Neural cell (in vitro differentiated cells): ENCODE measurements around the gene DISP2. TPM values are rescaled to one million over a fixed set of nuclear protein-coding genes. Genes with fewer than 3 reads are reported as not detected.

ENCODE experiments used
- H2AFZ ChIP-seq: fragments of 200-600, 300-800 bp; sonication (generic), shearing (Covaris generic); 2 replicates; pipeline ENCODE4 v1.6.0; 2014; ENCODE audit warnings: low read depth, mild to moderate bottlenecking, antibody characterized with exemption, low read length, moderate library complexity
- H3F3A ChIP-seq: fragments of 200-600 bp; shearing (Covaris generic); 2 replicates; pipeline ENCODE4 v1.6.1; 2016; ENCODE audit warnings: mild to moderate bottlenecking, moderate library complexity, mixed read lengths, antibody characterized with exemption, low read length; ENCODE audit not compliant: insufficient read depth, poor library complexity, severe bottlenecking
- H3K27ac ChIP-seq: fragments of 200-600, 300-800 bp; sonication (generic), shearing (Covaris generic); 2 replicates; pipeline ENCODE4 v1.5.1; 2014; ENCODE audit warnings: mild to moderate bottlenecking, low read length, moderate library complexity
- H3K27me3 ChIP-seq: fragments of 300-800, 200-600 bp; sonication (generic), shearing (Covaris generic); 2 replicates; pipeline ENCODE4 v1.6.0; 2014; ENCODE audit warnings: mild to moderate bottlenecking, low read depth, low read length, moderate library complexity; ENCODE audit not compliant: insufficient read depth
- H3K36me3 ChIP-seq: fragments of 300-800, 200-600 bp; sonication (generic), shearing (Covaris generic); 2 replicates; pipeline ENCODE4 v1.5.1; 2014; ENCODE audit warnings: mild to moderate bottlenecking, antibody characterized with exemption, low read length, moderate library complexity; ENCODE audit not compliant: insufficient read depth
- H3K4me2 ChIP-seq: fragments of 300-800, 200-600 bp; sonication (generic), shearing (Covaris generic); 2 replicates; pipeline ENCODE4 v1.6.0; 2014; ENCODE audit warnings: mild to moderate bottlenecking, low read length
- H3K4me3 ChIP-seq: fragments of 300-800, 200-600 bp; sonication (generic), shearing (Covaris generic); 2 replicates; pipeline ENCODE4 v1.5.1; 2014; ENCODE audit warnings: mild to moderate bottlenecking, low read length, moderate library complexity
- H3K79me2 ChIP-seq: fragments of 200-600 bp; shearing (Covaris generic); replicated peaks from 2 replicates; pipeline ENCODE4 v1.6.0; 2014; ENCODE audit warnings: mild to moderate bottlenecking, low read length, moderate library complexity; ENCODE audit not compliant: insufficient read depth
- H3K9ac ChIP-seq: fragments of 300-800, 200-600 bp; sonication (generic), shearing (Covaris generic); 2 replicates; pipeline ENCODE4 v1.6.1; 2016; ENCODE audit warnings: mild to moderate bottlenecking, low read length, mixed read lengths
- H3K9me2 ChIP-seq: fragments of 200-600 bp; shearing (Covaris generic); 2 replicates; pipeline ENCODE4 v1.6.1; 2016; ENCODE audit warnings: mild to moderate bottlenecking, low read length, mixed read lengths; ENCODE audit not compliant: insufficient read depth
- H3K9me3 ChIP-seq: fragments of 200-600, 300-800 bp; sonication (generic), shearing (Covaris generic); 2 replicates; pipeline ENCODE4 v1.6.1; 2016; ENCODE audit warnings: mild to moderate bottlenecking, mixed run types, low read length, moderate library complexity, mixed read lengths
- H4K20me1 ChIP-seq: fragments of 200-600 bp; shearing (Covaris generic); 2 replicates; pipeline ENCODE4 v1.6.1; 2016; ENCODE audit warnings: mild to moderate bottlenecking, mixed run types; ENCODE audit not compliant: insufficient read depth
- EP300 ChIP-seq: fragments of 450-650 bp; conservative IDR thresholded peaks from 2 replicates; pipeline ENCODE4 v1.6.1; 2014; ENCODE audit warnings: antibody characterized with exemption, mild to moderate bottlenecking, moderate library complexity; ENCODE audit not compliant: poor library complexity, severe bottlenecking
- EZH2 ChIP-seq: fragments of 200-600, 300-800 bp; shearing (Covaris generic), sonication (generic); IDR thresholded peaks from 2 replicates; pipeline ENCODE4 v1.6.1; 2014; ENCODE audit warnings: antibody characterized with exemption, low read length, borderline replicate concordance, mild to moderate bottlenecking; ENCODE audit not compliant: insufficient read depth, poor library complexity, severe bottlenecking
- MXI1 ChIP-seq: fragments of 450-650 bp; conservative IDR thresholded peaks from 2 replicates; pipeline ENCODE4 v1.6.1; 2014; ENCODE audit warnings: antibody characterized with exemption, mild to moderate bottlenecking; ENCODE audit not compliant: poor library complexity, severe bottlenecking
- POLR2AphosphoS5 ChIP-seq: IDR thresholded peaks from 2 replicates; pipeline ENCODE4 v1.6.1; 2012
- RAD21 ChIP-seq: fragments of 450-650 bp; conservative IDR thresholded peaks from 2 replicates; pipeline ENCODE4 v1.6.1; 2014; ENCODE audit warnings: antibody characterized with exemption, mild to moderate bottlenecking, moderate library complexity
- SMC3 ChIP-seq: fragments of 450-650 bp; conservative IDR thresholded peaks from 2 replicates; pipeline ENCODE4 v1.6.1; 2014; ENCODE audit warnings: antibody characterized with exemption, mild to moderate bottlenecking, moderate library complexity; ENCODE audit not compliant: poor library complexity
- TAF1 ChIP-seq: IDR thresholded peaks from 2 replicates; pipeline ENCODE4 v1.6.1; 2012; ENCODE audit warnings: low read depth
- polyA plus RNA-seq: library from polyadenylated mRNA; depleted of rRNA; stranded (reverse); fragments of >200 nt; gene quantifications from 2 replicates; pipeline ENCODE4 v1.2.3, GENCODE V29; 2014
- TF ChIP-seq, protein P1 (sequence below): fragments of 450-650 bp; IDR thresholded peaks from 2 replicates; pipeline ENCODE4 v1.5.1; 2014; ENCODE audit warnings: antibody characterized with exemption, mild to moderate bottlenecking, moderate library complexity; ENCODE audit not compliant: poor library complexity, severe bottlenecking
- TF ChIP-seq, protein P2 (sequence below): IDR thresholded peaks from 2 replicates; pipeline ENCODE4 v1.6.1; 2012; ENCODE audit warnings: borderline replicate concordance

Gene DISP2
- polyA plus RNA-seq, 1 donor from 2014 or later = 26.0 TPM

DNA sequence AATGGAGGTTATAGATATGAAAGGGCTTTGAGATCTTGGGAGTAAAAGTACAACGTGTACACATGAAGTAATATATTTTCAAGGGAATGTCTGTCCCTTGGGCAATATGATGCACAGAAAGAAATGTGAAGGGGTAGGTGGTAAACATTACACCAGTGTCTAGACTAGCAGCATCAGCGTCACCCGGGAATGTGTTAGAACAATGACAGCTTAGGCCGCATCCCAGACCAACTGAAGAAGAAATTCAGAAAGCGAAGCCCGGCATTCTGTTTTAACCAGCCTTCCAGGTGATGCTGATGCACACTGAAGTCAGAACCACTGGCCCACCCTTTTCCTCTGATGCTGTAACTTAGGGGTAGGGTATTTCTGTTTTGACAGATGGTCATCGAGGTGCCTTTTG lies 28.2 kb upstream of the DISP2 start:
- Histone ChIP-seq H3K9me3 (no peaks in the 10 kb centered on the region), H3K4me2 (no peak overlapping the region), H3K27ac (no peak overlapping the region), H3K4me3 (no peak overlapping the region), H3K9me2 (no peaks in the 10 kb centered on the region), H3F3A (no peaks in the 10 kb centered on the region), H3K79me2 (peaks cover 4% of the 10 kb centered on the region), H3K36me3 (no peaks in the 10 kb centered on the region), H3K9ac (no peak overlapping the region), H4K20me1 (no peaks in the 10 kb centered on the region), H3K27me3 (no peaks in the 10 kb centered on the region), H2AFZ (no peak overlapping the region)
- TF ChIP-seq MXI1 (no peak), POLR2AphosphoS5 (no peak), SMC3 (no peak), RAD21 (no peak), EZH2 (no peak), TAF1 (no peak), EP300 (no peak)
- TF ChIP-seq, protein P1, sequence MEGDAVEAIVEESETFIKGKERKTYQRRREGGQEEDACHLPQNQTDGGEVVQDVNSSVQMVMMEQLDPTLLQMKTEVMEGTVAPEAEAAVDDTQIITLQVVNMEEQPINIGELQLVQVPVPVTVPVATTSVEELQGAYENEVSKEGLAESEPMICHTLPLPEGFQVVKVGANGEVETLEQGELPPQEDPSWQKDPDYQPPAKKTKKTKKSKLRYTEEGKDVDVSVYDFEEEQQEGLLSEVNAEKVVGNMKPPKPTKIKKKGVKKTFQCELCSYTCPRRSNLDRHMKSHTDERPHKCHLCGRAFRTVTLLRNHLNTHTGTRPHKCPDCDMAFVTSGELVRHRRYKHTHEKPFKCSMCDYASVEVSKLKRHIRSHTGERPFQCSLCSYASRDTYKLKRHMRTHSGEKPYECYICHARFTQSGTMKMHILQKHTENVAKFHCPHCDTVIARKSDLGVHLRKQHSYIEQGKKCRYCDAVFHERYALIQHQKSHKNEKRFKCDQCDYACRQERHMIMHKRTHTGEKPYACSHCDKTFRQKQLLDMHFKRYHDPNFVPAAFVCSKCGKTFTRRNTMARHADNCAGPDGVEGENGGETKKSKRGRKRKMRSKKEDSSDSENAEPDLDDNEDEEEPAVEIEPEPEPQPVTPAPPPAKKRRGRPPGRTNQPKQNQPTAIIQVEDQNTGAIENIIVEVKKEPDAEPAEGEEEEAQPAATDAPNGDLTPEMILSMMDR = no peak
- TF ChIP-seq, protein P2, sequence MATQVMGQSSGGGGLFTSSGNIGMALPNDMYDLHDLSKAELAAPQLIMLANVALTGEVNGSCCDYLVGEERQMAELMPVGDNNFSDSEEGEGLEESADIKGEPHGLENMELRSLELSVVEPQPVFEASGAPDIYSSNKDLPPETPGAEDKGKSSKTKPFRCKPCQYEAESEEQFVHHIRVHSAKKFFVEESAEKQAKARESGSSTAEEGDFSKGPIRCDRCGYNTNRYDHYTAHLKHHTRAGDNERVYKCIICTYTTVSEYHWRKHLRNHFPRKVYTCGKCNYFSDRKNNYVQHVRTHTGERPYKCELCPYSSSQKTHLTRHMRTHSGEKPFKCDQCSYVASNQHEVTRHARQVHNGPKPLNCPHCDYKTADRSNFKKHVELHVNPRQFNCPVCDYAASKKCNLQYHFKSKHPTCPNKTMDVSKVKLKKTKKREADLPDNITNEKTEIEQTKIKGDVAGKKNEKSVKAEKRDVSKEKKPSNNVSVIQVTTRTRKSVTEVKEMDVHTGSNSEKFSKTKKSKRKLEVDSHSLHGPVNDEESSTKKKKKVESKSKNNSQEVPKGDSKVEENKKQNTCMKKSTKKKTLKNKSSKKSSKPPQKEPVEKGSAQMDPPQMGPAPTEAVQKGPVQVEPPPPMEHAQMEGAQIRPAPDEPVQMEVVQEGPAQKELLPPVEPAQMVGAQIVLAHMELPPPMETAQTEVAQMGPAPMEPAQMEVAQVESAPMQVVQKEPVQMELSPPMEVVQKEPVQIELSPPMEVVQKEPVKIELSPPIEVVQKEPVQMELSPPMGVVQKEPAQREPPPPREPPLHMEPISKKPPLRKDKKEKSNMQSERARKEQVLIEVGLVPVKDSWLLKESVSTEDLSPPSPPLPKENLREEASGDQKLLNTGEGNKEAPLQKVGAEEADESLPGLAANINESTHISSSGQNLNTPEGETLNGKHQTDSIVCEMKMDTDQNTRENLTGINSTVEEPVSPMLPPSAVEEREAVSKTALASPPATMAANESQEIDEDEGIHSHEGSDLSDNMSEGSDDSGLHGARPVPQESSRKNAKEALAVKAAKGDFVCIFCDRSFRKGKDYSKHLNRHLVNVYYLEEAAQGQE = no peak

DNA sequence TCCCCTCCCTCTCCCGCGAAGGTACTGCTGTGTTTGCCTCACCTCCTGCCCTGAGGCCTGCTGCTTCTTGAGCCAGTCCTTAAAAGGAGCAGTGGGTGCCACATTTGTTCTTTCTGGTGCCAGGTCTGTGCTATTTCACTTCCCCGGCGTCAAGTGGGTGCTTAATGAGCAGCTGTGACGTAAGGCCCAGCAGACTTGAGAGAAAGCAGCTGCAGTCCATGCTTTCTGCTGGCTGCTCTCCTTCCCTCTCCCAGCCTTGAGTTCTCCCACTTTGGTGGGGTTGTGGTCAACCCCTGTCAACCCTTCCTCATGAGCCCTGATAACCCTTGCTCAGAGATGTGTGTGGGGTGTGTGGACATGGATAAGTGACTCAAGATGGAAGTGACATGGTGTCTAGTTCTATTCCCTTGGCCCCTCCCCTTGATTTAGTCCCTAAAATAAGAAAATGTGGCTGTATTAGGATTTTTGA lies 27.6 kb upstream of the DISP2 start:
- Histone ChIP-seq H2AFZ (no peak overlapping the region), H3K9me2 (no peaks in the 10 kb centered on the region), H3K4me3 (no peak overlapping the region), H3K36me3 (no peaks in the 10 kb centered on the region), H3K79me2 (no peaks in the 10 kb centered on the region), H4K20me1 (no peaks in the 10 kb centered on the region), H3K9ac (no peak overlapping the region), H3K4me2 (no peak overlapping the region), H3K27ac (no peak overlapping the region), H3K9me3 (no peaks in the 10 kb centered on the region), H3F3A (no peaks in the 10 kb centered on the region), H3K27me3 (no peaks in the 10 kb centered on the region)
- TF ChIP-seq EP300 = no peak
- TF ChIP-seq, protein P2 = no peak
- no peak for TF ChIP-seq RAD21
- TF ChIP-seq, protein P1 = no peak
- TF ChIP-seq TAF1 = no peak
- no peak for TF ChIP-seq POLR2AphosphoS5
- TF ChIP-seq SMC3 = no peak
- TF ChIP-seq MXI1 = no peak
- no peak for TF ChIP-seq EZH2
